Measurements from ENCODE around the gene SMOC2. TPM values are rescaled to one million over a fixed set of nuclear protein-coding genes. Genes with fewer than 3 reads are reported as not detected.

SMOC2 gene
- polyA plus RNA-seq, 3 donors: not detected

- no peak overlapping the region for H3K27ac Mint-ChIP-seq
Observed at GRCh38 chr6:168407842-168408241, 33.1 kb upstream of the SMOC2 start.

GRCh38 chr6:168408504-168409136 lies 32.4 kb upstream of the SMOC2 start:
- H2AFZ ChIP-seq (ENCODE audit: insufficient read depth, low read depth, low read length, poor library complexity, severe bottlenecking): no peak overlapping the region
- WGBS (ENCODE audit: insufficient coverage): 93% methylated on average over 13 of the region's 13 CpGs
- no peaks in the 10 kb centered on the region for H3K36me3 ChIP-seq (replicated peaks in 1 of 2; ENCODE audit: control insufficient read depth in 1 of 2, insufficient read depth in 2 of 2, low read length in 2 of 2)
- no peak overlapping the region for H3K4me2 ChIP-seq (replicated peaks; ENCODE audit: extremely low read depth, low read length, poor library complexity, severe bottlenecking)
- Mint-ChIP-seq H3K4me1 (no peaks in the 10 kb centered on the region), H3K9me3 (peaks cover 3 to 15% (median 6%) of the 10 kb centered on the region in 7 donors), H3K4me3 (no peak overlapping the region), H3K27ac (no peak overlapping the region), H3K36me3 (no peaks in the 10 kb centered on the region), H3K27me3 (ENCODE audit: low read depth in 3 of 3) (peaks cover 1 to 2% (median 2%) of the 10 kb centered on the region in 3 donors)
- no peaks in the 10 kb centered on the region for H4K20me1 ChIP-seq (ENCODE audit: insufficient read depth, low read length)
- H3K4me3 ChIP-seq (replicated peaks in 1 of 3; ENCODE audit: low read depth in 2 of 3, low read length in 3 of 3): no peak overlapping the region
- no peaks in the 10 kb centered on the region for H3K79me2 ChIP-seq (ENCODE audit: insufficient read depth, low read length)
- H3K9me3 ChIP-seq (replicated peaks in 1 of 2; ENCODE audit: control insufficient read depth in 1 of 2, insufficient read depth in 1 of 2, low read length in 2 of 2): peaks cover 0 to 4% of the 10 kb centered on the region in 2 donors
- no peak overlapping the region for H3K27ac ChIP-seq (ENCODE audit: low read depth in 1 of 2, low read length in 2 of 2)
- intact Hi-C loops (cut with micrococcal nuclease): no loop called here
- no peaks in the 10 kb centered on the region for H3K27me3 ChIP-seq (ENCODE audit: control insufficient read depth in 2 of 2, insufficient read depth in 2 of 2, low read length in 2 of 2)
- TF ChIP-seq CTCF (IDR thresholded peaks at IDR 0.05): no peak
- H3K9ac ChIP-seq (ENCODE audit: insufficient read depth, low read length, poor library complexity, severe bottlenecking): no peak overlapping the region
- H3K4me1 ChIP-seq (ENCODE audit: control insufficient read depth in 1 of 2, insufficient read depth in 2 of 2, low read length in 2 of 2): no peaks in the 10 kb centered on the region
- no peak for DNase-seq

More at GRCh38 chr6:168407842-168408241, 33.1 kb upstream of the SMOC2 start:
- Mint-ChIP-seq H3K4me3 (no peak overlapping the region), H3K9me3 (peaks cover 2 to 15% (median 4%) of the 10 kb centered on the region in 7 donors), H3K36me3 (no peaks in the 10 kb centered on the region), H3K4me1 (no peaks in the 10 kb centered on the region), H3K27me3 (ENCODE audit: low read depth in 3 of 3) (peaks cover 1 to 2% (median 2%) of the 10 kb centered on the region in 3 donors)
- Histone ChIP-seq H3K27ac (ENCODE audit: low read depth in 1 of 2, low read length in 2 of 2) (no peak overlapping the region), H3K79me2 (ENCODE audit: insufficient read depth, low read length) (no peaks in the 10 kb centered on the region), H3K4me2 (replicated peaks; ENCODE audit: extremely low read depth, low read length, poor library complexity, severe bottlenecking) (no peak overlapping the region), H4K20me1 (ENCODE audit: insufficient read depth, low read length) (no peaks in the 10 kb centered on the region), H3K27me3 (ENCODE audit: control insufficient read depth in 2 of 2, insufficient read depth in 2 of 2, low read length in 2 of 2) (no peaks in the 10 kb centered on the region), H3K4me3 (replicated peaks in 1 of 3; ENCODE audit: low read depth in 2 of 3, low read length in 3 of 3) (no peak overlapping the region), H3K4me1 (ENCODE audit: control insufficient read depth in 1 of 2, insufficient read depth in 2 of 2, low read length in 2 of 2) (no peaks in the 10 kb centered on the region), H2AFZ (ENCODE audit: insufficient read depth, low read depth, low read length, poor library complexity, severe bottlenecking) (no peak overlapping the region), H3K9me3 (replicated peaks in 1 of 2; ENCODE audit: control insufficient read depth in 1 of 2, insufficient read depth in 1 of 2, low read length in 2 of 2) (peaks cover 0 to 6% of the 10 kb centered on the region in 2 donors), H3K9ac (ENCODE audit: insufficient read depth, low read length, poor library complexity, severe bottlenecking) (no peak overlapping the region), H3K36me3 (replicated peaks in 1 of 2; ENCODE audit: control insufficient read depth in 1 of 2, insufficient read depth in 2 of 2, low read length in 2 of 2) (no peaks in the 10 kb centered on the region)
- intact Hi-C loops (cut with micrococcal nuclease): no loop called here
- 88% methylated on average over 8 of the region's 8 CpGs for WGBS (ENCODE audit: insufficient coverage)
- no peak for TF ChIP-seq CTCF (IDR thresholded peaks at IDR 0.05)
- no peak for DNase-seq

Measured in CD14-positive monocyte (primary cell).